ENCODE results near the gene SRBD1.

GRCh38 chr2:45533771-45534170 is 77.3 kb downstream of the SRBD1 start:
- TF ChIP-seq CTCF (conservative IDR thresholded peaks at IDR 0.05; ENCODE audit: low read depth, low read length) (no peak), EZH2 (IDR thresholded peaks at IDR 0.05; ENCODE audit: low read length, unreplicated experiment) (no peak)

All from PC-3 (cell line).